CD4-positive, alpha-beta memory T cell (primary cell): ENCODE measurements around the gene SPTBN5. TPM values are rescaled to one million over a fixed set of nuclear protein-coding genes. Genes with fewer than 3 reads are reported as not detected.

Experiments used
- CTCF ChIA-PET: fragments of 350-600 bp; sonication (Branson Sonifier 250); formaldehyde crosslinking; loops from one replicate; lab custom pipeline; 2021; ENCODE audit warnings: inconsistent platforms; ENCODE audit not compliant: partially characterized antibody; lab: Charles Lee
- POLR2A ChIA-PET: fragments of 350-600 bp; sonication (Branson Sonifier 250); formaldehyde crosslinking; loops from one replicate; lab custom pipeline; 2021; ENCODE audit not compliant: partially characterized antibody; lab: Charles Lee
- DNase-seq, 5 donors: peaks; one replicate each; pipeline versions ENCODE4 v3.0.0 to v3.0.0-alpha.2; 2020 to 2022; ENCODE audit warnings: mixed read lengths in 1 of 5
- H3K27ac ChIP-seq: one replicate; pipeline ENCODE4 v1.7.0; 2013; ENCODE audit warnings: low read depth, low read length
- H3K27me3 ChIP-seq: 2 replicates; pipeline ENCODE4 v1.7.0; 2013; ENCODE audit warnings: mild to moderate bottlenecking, low read length, moderate library complexity; ENCODE audit not compliant: insufficient read depth
- H3K36me3 ChIP-seq: 2 replicates; pipeline ENCODE4 v1.7.0; 2013; ENCODE audit warnings: mild to moderate bottlenecking, low read length, moderate library complexity; ENCODE audit not compliant: insufficient read depth
- H3K4me1 ChIP-seq: 2 replicates; pipeline ENCODE4 v1.7.0; 2013; ENCODE audit warnings: mild to moderate bottlenecking, low read length, moderate library complexity; ENCODE audit not compliant: insufficient read depth
- H3K4me3 ChIP-seq, 2 donors: one replicate each; pipeline ENCODE4 v1.7.0; 2013; ENCODE audit warnings: low read length in 2 of 2, mild to moderate bottlenecking in 1 of 2
- H3K9me3 ChIP-seq, 2 donors: one replicate each; pipeline ENCODE4 v1.7.0; 2013; ENCODE audit warnings: low read length in 2 of 2, control low read depth in 1 of 2; ENCODE audit not compliant: control insufficient read depth in 1 of 2
- H3K27ac Mint-ChIP-seq, 7 donors: one replicate each; pipeline ENCODE4 v1.8.0; 2020 to 2021; ENCODE audit warnings: mixed read lengths in 7 of 7, mild to moderate bottlenecking in 6 of 7, inconsistent platforms in 3 of 7, moderate library complexity in 3 of 7
- H3K27me3 Mint-ChIP-seq, 2 donors: one replicate each; pipeline ENCODE4 v1.8.0; 2020 to 2021; ENCODE audit warnings: mixed read lengths in 2 of 2
- H3K36me3 Mint-ChIP-seq, 2 donors: one replicate each; pipeline ENCODE4 v1.8.0; 2020 to 2021; ENCODE audit warnings: mixed read lengths in 2 of 2, inconsistent platforms in 1 of 2, mild to moderate bottlenecking in 1 of 2
- H3K4me1 Mint-ChIP-seq, 4 donors: one replicate each; pipeline ENCODE4 v1.8.0; 2020 to 2021; ENCODE audit warnings: mixed read lengths in 4 of 4, mild to moderate bottlenecking in 1 of 4
- H3K4me3 Mint-ChIP-seq, 8 donors: one replicate each; pipeline ENCODE4 v1.8.0; 2020 to 2021; ENCODE audit warnings: mixed read lengths in 8 of 8, mild to moderate bottlenecking in 7 of 8, moderate library complexity in 6 of 8, inconsistent platforms in 3 of 8
- H3K9me3 Mint-ChIP-seq, 8 donors: one replicate each; pipeline ENCODE4 v1.8.0; 2020 to 2021; ENCODE audit warnings: mixed read lengths in 8 of 8, mild to moderate bottlenecking in 5 of 8, inconsistent platforms in 3 of 8, moderate library complexity in 1 of 8
- intact Hi-C: fragments of 100-400 bp; cut with micrococcal nuclease; formaldehyde crosslinking; loops from one replicate; pipeline ENCODE4 v1.15.1; 2023
- polyA plus RNA-seq, 2 donors: library from polyadenylated mRNA; unstranded; fragments of 300-500 nt; fragmentation: Illumina TruSeq; gene quantifications; one replicate each; pipeline ENCODE4 v1.2.3, GENCODE V29; 2021
- total RNA-seq, 2 experiments: library from RNA; stranded (reverse); gene quantifications; one replicate each; pipeline ENCODE4 v1.2.3, GENCODE V29; 2021

Gene SPTBN5
- total and polyA plus RNA-seq, 4 experiments from 2014 or later, result 0.03 to 2.7 (median 2.4) TPM; not detected in 1

DNA sequence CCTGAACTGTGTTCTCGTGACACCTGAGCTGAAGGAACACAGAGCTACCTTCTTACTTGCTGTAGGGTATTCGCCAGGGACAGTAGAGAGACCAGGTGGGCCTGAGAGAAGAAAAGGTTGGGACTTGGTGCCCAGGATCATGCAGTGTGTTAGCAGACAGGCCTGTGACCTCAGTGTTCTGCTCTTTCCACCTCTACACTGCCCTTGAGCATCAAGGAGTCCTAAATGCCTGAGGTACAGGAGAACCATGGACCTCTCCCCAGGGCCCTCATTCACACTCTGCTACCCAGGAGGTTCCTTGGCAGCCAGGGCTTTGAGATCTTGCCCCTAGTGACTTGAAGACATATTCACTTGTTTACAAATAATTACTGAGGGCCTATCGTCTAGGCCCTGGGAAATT lies 88.1 kb downstream of the SPTBN5 start:
- Mint-ChIP-seq H3K9me3 (peaks cover 0 to 2% (median 0%) of the 10 kb centered on the region in 8 donors), H3K4me3 (no peak overlapping the region), H3K36me3 (peaks cover 6 to 27% of the 10 kb centered on the region in 2 donors), H3K4me1 (peaks cover under 1 to 12% (median 3%) of the 10 kb centered on the region in 4 donors), H3K27me3 (no peaks in the 10 kb centered on the region), H3K27ac (peak overlapping the region in 1 of 7 donors; percentile 48)
- Histone ChIP-seq H3K27ac (no peak overlapping the region), H3K9me3 (no peaks in the 10 kb centered on the region), H3K4me1 (peaks cover under 1% of the 10 kb centered on the region), H3K4me3 (no peak overlapping the region), H3K36me3 (no peaks in the 10 kb centered on the region), H3K27me3 (no peaks in the 10 kb centered on the region)
- no peak for DNase-seq
- ChIA-PET CTCF (interaction anchor here (10.2 kb wide), 1 partner anchor 30 kb away, joined by 327 read pairs; the partner anchor contains the start of gene MAPKBP1), POLR2A (no interaction called here)
- intact Hi-C loops, result no loop called here

DNA sequence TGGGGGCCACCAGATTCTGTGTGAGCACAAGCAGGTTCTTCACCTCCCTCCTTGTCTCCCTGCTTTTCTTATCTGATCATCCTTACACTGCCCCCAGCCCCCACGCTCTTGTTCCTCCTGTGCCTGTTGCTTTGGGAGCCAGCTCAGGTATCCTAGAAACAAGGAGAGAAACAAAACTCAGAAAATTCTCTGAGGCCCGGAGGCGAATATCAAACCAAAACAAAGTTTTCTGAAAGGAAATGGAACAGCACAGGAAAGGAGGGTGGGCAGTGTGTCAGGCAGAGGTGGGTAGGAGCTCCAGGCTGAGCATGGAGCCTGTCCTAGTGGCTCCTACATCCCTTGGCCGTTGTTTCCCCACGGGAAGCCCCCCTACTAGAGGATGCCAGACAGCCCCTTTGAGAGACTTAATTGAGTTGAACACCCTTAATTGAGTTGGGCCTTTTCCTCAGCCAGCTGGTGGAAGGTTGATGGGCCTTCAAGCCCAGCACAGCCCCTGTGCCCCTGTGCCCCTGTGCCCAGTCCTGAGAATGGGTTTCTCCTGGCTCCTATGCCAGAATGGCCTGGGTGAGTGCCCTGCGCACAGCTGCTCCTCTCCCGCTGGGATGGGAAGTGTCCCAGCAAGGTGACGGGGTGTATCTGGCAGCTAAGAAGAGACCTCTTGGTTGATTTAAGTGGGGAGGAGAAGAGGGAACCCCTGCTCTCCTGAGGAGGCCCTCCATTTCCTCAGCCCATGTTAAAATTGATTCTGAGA lies 88.8 kb downstream of the SPTBN5 start:
- Mint-ChIP-seq H3K27ac (peak overlapping the region in 6 of 7 donors; percentile 2 to 87 (median 62)), H3K4me3 (no peak overlapping the region), H3K4me1 (peaks cover 0 to 9% (median 2%) of the 10 kb centered on the region in 4 donors), H3K36me3 (peaks cover 12 to 32% of the 10 kb centered on the region in 2 donors), H3K27me3 (no peaks in the 10 kb centered on the region), H3K9me3 (peaks cover 0 to 2% (median 0%) of the 10 kb centered on the region in 8 donors)
- no peaks in the 10 kb centered on the region for H3K4me1 ChIP-seq
- H3K9me3 ChIP-seq, result no peaks in the 10 kb centered on the region
- DNase-seq, result no peak
- intact Hi-C loops, result no loop called here
- ChIA-PET POLR2A (no interaction called here), CTCF (interaction anchor here (0.7 to 10.2 kb wide), 2 partner anchors 29 to 203 kb away, joined by 3 to 327 read pairs; partner anchors contain the start of gene MAPKBP1)
- no peaks in the 10 kb centered on the region for H3K27me3 ChIP-seq
- H3K36me3 ChIP-seq, result peaks cover under 1% of the 10 kb centered on the region
- H3K27ac ChIP-seq, result no peak overlapping the region
- H3K4me3 ChIP-seq, result no peak overlapping the region

DNA sequence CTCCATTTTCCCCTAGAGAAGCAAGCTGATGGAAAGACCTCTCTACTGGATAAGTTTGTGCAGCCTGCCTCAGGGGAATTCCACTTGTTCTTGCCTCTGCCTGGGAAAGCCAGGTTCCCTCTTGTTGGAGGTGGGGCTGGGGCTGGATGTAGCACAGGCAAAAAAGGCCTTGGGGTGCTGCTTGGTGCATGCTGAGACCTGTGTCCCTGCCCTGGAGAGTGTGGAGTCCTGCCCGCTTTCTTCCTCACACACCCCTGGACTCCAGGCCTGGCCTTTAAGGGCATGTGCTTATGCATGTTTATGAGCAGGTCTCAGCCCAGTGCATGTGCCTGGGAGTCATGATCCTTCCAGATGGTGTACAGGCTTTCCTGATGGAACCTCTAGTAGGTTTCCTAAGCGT lies 89.5 kb downstream of the SPTBN5 start:
- Mint-ChIP-seq H3K9me3 (peaks cover 0 to 2% (median 0%) of the 10 kb centered on the region in 8 donors), H3K4me3 (no peak overlapping the region), H3K27me3 (no peaks in the 10 kb centered on the region), H3K27ac (peak overlapping the region in 2 of 7 donors; percentile 10 to 38), H3K36me3 (peaks cover 16 to 38% of the 10 kb centered on the region in 2 donors), H3K4me1 (peaks cover 0 to 8% (median 2%) of the 10 kb centered on the region in 4 donors)
- intact Hi-C loops, result no loop called here
- POLR2A ChIA-PET, result no interaction called here
- Histone ChIP-seq H3K9me3 (no peaks in the 10 kb centered on the region), H3K27me3 (no peaks in the 10 kb centered on the region), H3K4me1 (no peaks in the 10 kb centered on the region), H3K4me3 (no peak overlapping the region), H3K36me3 (peaks cover 6% of the 10 kb centered on the region), H3K27ac (no peak overlapping the region)
- DNase-seq, result no peak
- CTCF ChIA-PET, result interaction anchor here (0.7 to 10.2 kb wide), 2 partner anchors 29 to 202 kb away, joined by 3 to 327 read pairs; partner anchors contain the start of gene MAPKBP1

DNA sequence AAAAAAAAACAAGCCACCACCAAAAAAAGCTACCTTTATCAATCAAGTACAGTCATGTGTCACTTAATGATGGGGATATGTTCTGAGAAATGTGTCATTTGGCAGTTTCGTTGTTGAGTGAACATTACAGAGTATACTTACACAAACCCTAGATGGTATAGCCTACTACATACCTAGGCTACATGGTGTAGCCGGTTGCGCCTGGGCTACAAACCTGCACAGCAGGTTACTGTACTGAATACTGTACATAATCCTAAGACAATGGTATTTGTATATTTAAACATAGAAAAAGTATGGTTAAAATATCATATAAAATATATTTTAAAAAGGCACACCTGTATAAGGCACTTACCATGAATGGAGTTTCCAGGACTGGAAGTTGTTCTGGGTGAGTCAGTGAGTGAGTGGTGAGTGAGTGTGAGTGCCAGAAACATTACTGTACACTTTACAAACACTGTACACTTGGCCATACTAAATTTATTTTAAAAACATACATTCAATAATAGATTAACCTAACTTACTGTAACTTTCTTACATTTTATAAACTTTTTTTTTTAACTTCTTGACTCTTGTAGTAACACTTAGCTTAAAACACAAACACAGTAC lies 91.9 kb downstream of the SPTBN5 start:
- ChIA-PET POLR2A (no interaction called here), CTCF (interaction anchor here (0.7 to 2.9 kb wide), 4 partner anchors 9 to 199 kb away, joined by 3 to 13 read pairs (median 5); partner anchors contain the start of gene MAPKBP1)
- H3K9me3 ChIP-seq, result no peaks in the 10 kb centered on the region
- no peaks in the 10 kb centered on the region for H3K27me3 ChIP-seq
- peaks cover 6% of the 10 kb centered on the region for H3K36me3 ChIP-seq
- no peak overlapping the region for H3K4me3 Mint-ChIP-seq
- H3K27ac Mint-ChIP-seq, result no peak overlapping the region
- intact Hi-C loops, result no loop called here
- H3K27me3 Mint-ChIP-seq, result no peaks in the 10 kb centered on the region
- H3K4me3 ChIP-seq, result no peak overlapping the region
- no peak overlapping the region for H3K27ac ChIP-seq
- peaks cover 0 to 8% (median 5%) of the 10 kb centered on the region in 4 donors for H3K4me1 Mint-ChIP-seq
- peaks cover 20 to 38% of the 10 kb centered on the region in 2 donors for H3K36me3 Mint-ChIP-seq
- DNase-seq, result no peak
- no peaks in the 10 kb centered on the region for H3K4me1 ChIP-seq
- peaks cover 0 to 4% (median 0%) of the 10 kb centered on the region in 8 donors for H3K9me3 Mint-ChIP-seq

DNA sequence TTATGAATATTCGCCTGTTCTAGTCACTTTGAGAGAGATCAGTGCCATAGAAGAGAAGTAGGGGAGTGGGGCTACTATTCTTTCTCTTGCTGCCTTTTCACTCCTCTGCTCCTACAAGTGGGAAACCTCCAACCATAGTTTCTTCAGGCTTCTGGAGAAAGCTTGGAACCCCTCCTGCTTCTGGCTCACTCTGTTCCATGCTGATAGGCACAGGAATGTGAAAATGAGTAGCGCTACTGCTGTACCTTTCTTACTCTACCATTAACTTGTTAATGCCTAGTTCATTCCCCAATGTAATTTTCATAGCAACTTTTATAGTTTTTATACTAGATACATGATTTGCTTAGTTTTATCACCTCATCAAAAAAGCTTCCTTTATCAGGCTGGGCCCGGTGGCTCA lies 92.7 kb downstream of the SPTBN5 start:
- no peak overlapping the region for H3K27ac Mint-ChIP-seq

DNA sequence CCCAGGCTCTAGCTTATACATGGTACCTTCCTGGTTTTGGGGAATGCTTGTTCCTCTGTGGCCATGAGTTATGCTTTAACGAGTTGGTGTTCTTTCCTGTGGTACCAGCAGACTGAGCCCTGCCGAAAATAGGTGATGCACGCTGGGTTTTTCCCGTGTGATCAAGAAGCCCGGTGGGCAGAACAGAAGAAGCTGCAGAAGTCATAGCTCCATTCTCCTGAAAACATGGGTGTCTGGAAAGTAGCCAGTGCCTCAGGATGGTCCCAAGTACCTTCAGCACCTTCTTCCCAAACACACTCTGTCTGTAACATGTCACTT lies 94.4 kb downstream of the SPTBN5 start:
- H3K9me3 ChIP-seq, result no peaks in the 10 kb centered on the region
- intact Hi-C loops, result no loop called here
- H3K36me3 ChIP-seq, result peaks cover 6% of the 10 kb centered on the region
- H3K9me3 Mint-ChIP-seq, result peaks cover 0 to 2% (median 0%) of the 10 kb centered on the region in 8 donors
- POLR2A ChIA-PET, result no interaction called here
- H3K27me3 ChIP-seq, result no peaks in the 10 kb centered on the region
- H3K27ac ChIP-seq, result no peak overlapping the region
- H3K4me1 Mint-ChIP-seq, result peaks cover 11 to 15% (median 12%) of the 10 kb centered on the region in 4 donors
- peaks cover 20 to 31% of the 10 kb centered on the region in 2 donors for H3K36me3 Mint-ChIP-seq
- H3K27ac Mint-ChIP-seq, result no peak overlapping the region
- H3K4me3 Mint-ChIP-seq, result no peak overlapping the region
- H3K4me3 ChIP-seq, result no peak overlapping the region
- CTCF ChIA-PET, result interaction anchor here (1.5 kb wide), 1 partner anchor 25 kb away, joined by 6 read pairs; the partner anchor contains the start of gene MAPKBP1
- H3K27me3 Mint-ChIP-seq, result no peaks in the 10 kb centered on the region
- no peaks in the 10 kb centered on the region for H3K4me1 ChIP-seq
- DNase-seq, result no peak

More for the DNA sequence above, 92.7 kb downstream of the SPTBN5 start:
- intact Hi-C loops, result no loop called here
- CTCF ChIA-PET, result interaction anchor here (2.9 kb wide), 1 partner anchor 28 kb away, joined by 13 read pairs; the partner anchor contains the start of gene MAPKBP1
- H3K9me3 Mint-ChIP-seq, result peaks cover 0 to 4% (median 0%) of the 10 kb centered on the region in 8 donors
- no peak for DNase-seq
- no peaks in the 10 kb centered on the region for H3K9me3 ChIP-seq
- H3K36me3 Mint-ChIP-seq, result peaks cover 20 to 36% of the 10 kb centered on the region in 2 donors
- no peaks in the 10 kb centered on the region for H3K27me3 Mint-ChIP-seq
- POLR2A ChIA-PET, result no interaction called here
- no peaks in the 10 kb centered on the region for H3K27me3 ChIP-seq
- no peak overlapping the region for H3K4me3 ChIP-seq
- peaks cover 6% of the 10 kb centered on the region for H3K36me3 ChIP-seq
- H3K4me1 ChIP-seq, result no peaks in the 10 kb centered on the region
- H3K4me1 Mint-ChIP-seq, result peaks cover 2 to 11% (median 6%) of the 10 kb centered on the region in 4 donors
- H3K4me3 Mint-ChIP-seq, result no peak overlapping the region
- no peak overlapping the region for H3K27ac ChIP-seq
